ENCODE measurements around the gene MT1M. TPM values are rescaled to one million over a fixed set of nuclear protein-coding genes. Genes with fewer than 3 reads are reported as not detected.

The MT1M gene
- total and polyA plus RNA-seq, 2 of the 8 experiments (the other 6 are each of a cell fraction or from before 2014, with no cell fraction given), result 2.1 TPM; not detected in 1

DNA sequence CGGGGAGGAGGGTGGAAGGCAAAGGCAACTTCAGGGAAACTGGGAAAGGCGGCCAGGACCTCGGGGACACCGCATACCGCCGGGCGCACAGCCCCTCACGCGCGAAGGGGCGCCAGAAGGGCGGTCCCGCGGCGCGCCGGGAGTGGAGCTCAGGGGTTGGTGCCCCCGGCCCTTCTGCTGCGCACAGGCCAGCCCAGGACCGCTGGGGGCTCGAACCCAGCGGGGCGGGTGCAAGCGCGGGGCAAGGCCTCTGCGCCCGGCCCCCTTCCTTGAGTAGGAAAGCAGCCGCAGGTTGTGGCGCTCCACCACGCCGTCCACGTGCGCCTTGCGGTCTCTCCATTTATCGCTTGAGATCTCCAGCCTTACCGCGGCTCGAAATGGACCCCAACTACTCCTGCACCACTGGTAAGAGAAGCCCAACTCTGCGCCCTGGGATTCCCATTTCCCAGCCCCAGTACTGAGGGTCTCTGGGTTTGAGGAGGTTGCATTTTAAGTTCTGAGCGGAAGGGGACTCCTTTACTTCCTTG lies 3.0 kb downstream of the MT1M start:
- ChIA-PET POLR2A (ENCODE audit: partially characterized antibody) (interaction anchor here (0.8 to 4.8 kb wide), 6 partner anchors 9 to 35 kb away, joined by 3 to 32 read pairs (median 5); partner anchors contain the start of genes MT1E, MT1G and MT1H), CTCF (ENCODE audit: partially characterized antibody) (interaction anchor here (1.4 to 3.0 kb wide), 3 partner anchors 11 to 32 kb away, joined by 7 to 13 read pairs (median 8); no protein-coding TSS in a partner anchor)
- peaks cover 14 to 26% of the 10 kb centered on the region in 2 experiments for H4K20me1 ChIP-seq (replicated peaks in 1 of 2; ENCODE audit: control insufficient read depth in 1 of 2, insufficient read depth in 2 of 2, low read length in 2 of 2)
- WGBS, 2 experiments (ENCODE audit: extremely low coverage in 1 of 2, insufficient coverage in 1 of 2, insufficient read length in 1 of 2, insufficient replicate concordance in 2 of 2, low coverage in 1 of 2, low lambda C conversion rate in 2 of 2, missing lambda C conversion rate in 1 of 2), result 2% methylated on average over 34 of the region's 40 CpGs; no CpG with 5 or more reads in 1 of the 2 experiments
- no peak overlapping the region for H2BK15ac ChIP-seq (ENCODE audit: low read length)
- H2BK12ac ChIP-seq (ENCODE audit: low read depth, low read length), result 0 out of 2 replicates have a peak overlapping the region, but pooled peaks have one; percentile 17
- no peak overlapping the region for H3K4ac ChIP-seq (replicated peaks; ENCODE audit: insufficient read length, low read depth, low read length)
- H3K9ac ChIP-seq (replicated peaks in 1 of 4; ENCODE audit: extremely low read depth in 1 of 4, low read depth in 3 of 4, low read length in 3 of 4), result no peak overlapping the region
- no peak overlapping the region for H4K5ac ChIP-seq (ENCODE audit: insufficient read length, low read depth, low read length)
- H3K56ac ChIP-seq (replicated peaks; ENCODE audit: insufficient read length, low read depth, low read length), result no peak overlapping the region
- FAIRE-seq (no peak), DNase-seq (ENCODE audit: low read depth in 1 of 2, low spot score in 2 of 2) (peak in 1 of 2 experiments; percentile 66)
- peak overlapping the region in 2 of 4 experiments; percentile 6 to 46; a peak in 2 of 8 replicates for H3K4me3 ChIP-seq (ENCODE audit: extremely low read depth in 1 of 4, insufficient read depth in 2 of 4, low read depth in 3 of 4, low read length in 4 of 4)
- no peak overlapping the region for H3K27ac ChIP-seq (ENCODE audit: low read depth, low read length)
- no peak overlapping the region for H3K14ac ChIP-seq (ENCODE audit: insufficient read length)
- no peak overlapping the region for H2AFZ ChIP-seq (ENCODE audit: low read length)
- H3K79me2 ChIP-seq (ENCODE audit: control insufficient read depth in 1 of 2, insufficient read depth in 2 of 2, low read length in 2 of 2), result no peaks in the 10 kb centered on the region
- peak overlapping the region; percentile 13; the same call in 1 of the 2 replicates for H3K18ac ChIP-seq (ENCODE audit: extremely low read depth, low read length)
- no peak overlapping the region for H2BK120ac ChIP-seq (replicated peaks; ENCODE audit: low read depth, low read length)
- H3K27me3 ChIP-seq (replicated peaks in 1 of 4; ENCODE audit: control insufficient read depth in 3 of 4, extremely low read depth in 1 of 4, insufficient read depth in 3 of 4, low read length in 3 of 4), result peaks cover 96 to 100% (median 100%) of the 10 kb centered on the region in 4 experiments
- H3K23me2 ChIP-seq (ENCODE audit: low read depth, low read length), result peaks cover 9% of the 10 kb centered on the region
- H2AK5ac ChIP-seq (ENCODE audit: low read depth, low read length), result no peak overlapping the region
- peak overlapping the region; percentile 42 to 63 for H3K4me2 ChIP-seq (ENCODE audit: insufficient read depth in 1 of 2, low read depth in 2 of 2, low read length in 2 of 2)
- no peaks in the 10 kb centered on the region; a peak in 1 of 8 replicates for H3K36me3 ChIP-seq (ENCODE audit: control insufficient read depth in 2 of 4, insufficient read depth in 4 of 4, low read length in 3 of 4)
- H4K8ac ChIP-seq (ENCODE audit: extremely low read depth, insufficient read depth, low read length), result no peak overlapping the region
- H4K91ac ChIP-seq (replicated peaks; ENCODE audit: insufficient read length, low read length), result no peak overlapping the region
- H2BK20ac ChIP-seq (ENCODE audit: low read length), result no peak overlapping the region
- no peak overlapping the region for H2BK5ac ChIP-seq (ENCODE audit: low read depth, low read length)
- H3K79me1 ChIP-seq (ENCODE audit: low read depth, low read length), result no peaks in the 10 kb centered on the region
- H3K4me1 ChIP-seq (replicated peaks in 1 of 4; ENCODE audit: control insufficient read depth in 3 of 4, insufficient read depth in 4 of 4, low read length in 3 of 4), result peaks cover 3 to 18% (median 7%) of the 10 kb centered on the region in 4 experiments
- H3K23ac ChIP-seq (ENCODE audit: insufficient read length), result no peak overlapping the region
- no peaks in the 10 kb centered on the region for H3K9me3 ChIP-seq (ENCODE audit: insufficient read depth in 2 of 2, low read depth in 1 of 2, low read length in 1 of 2)
- TF ChIP-seq, protein P1, sequence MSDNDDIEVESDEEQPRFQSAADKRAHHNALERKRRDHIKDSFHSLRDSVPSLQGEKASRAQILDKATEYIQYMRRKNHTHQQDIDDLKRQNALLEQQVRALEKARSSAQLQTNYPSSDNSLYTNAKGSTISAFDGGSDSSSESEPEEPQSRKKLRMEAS (IDR thresholded peaks at IDR 0.05), result peak; percentile 35; the same call in 1 of the 2 replicates
- TF ChIP-seq GABPA (IDR thresholded peaks at IDR 0.05; ENCODE audit: borderline replicate concordance, insufficient read depth, low read length) (no peak), SUZ12 (IDR thresholded peaks at IDR 0.05; ENCODE audit: low read length) (peak; percentile 95), SP2 (IDR thresholded peaks at IDR 0.05; ENCODE audit: low read length) (no peak), ZNF274 (IDR thresholded peaks at IDR 0.05; ENCODE audit: borderline replicate concordance, extremely low read depth, low read length) (no peak), EZH2 (IDR thresholded peaks at IDR 0.05; ENCODE audit: low read depth, low read length, severe bottlenecking) (peak; percentile 98), MAFK (IDR thresholded peaks at IDR 0.05; ENCODE audit: low read depth, low read length) (no peak), RFX5 (IDR thresholded peaks at IDR 0.05; ENCODE audit: borderline replicate concordance, low read depth, low read length) (no peak), RNF2 (IDR thresholded peaks at IDR 0.05; ENCODE audit: borderline replicate concordance, low read depth, low read length, missing control alignments, poor library complexity, severe bottlenecking) (peak; percentile 10), POU5F1 (IDR thresholded peaks at IDR 0.05; ENCODE audit: low read depth, low read length) (no peak)
- TF ChIP-seq, protein P2, sequence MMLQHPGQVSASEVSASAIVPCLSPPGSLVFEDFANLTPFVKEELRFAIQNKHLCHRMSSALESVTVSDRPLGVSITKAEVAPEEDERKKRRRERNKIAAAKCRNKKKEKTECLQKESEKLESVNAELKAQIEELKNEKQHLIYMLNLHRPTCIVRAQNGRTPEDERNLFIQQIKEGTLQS (IDR thresholded peaks at IDR 0.05; ENCODE audit: insufficient read depth, low read depth, low read length), result no peak

Data from H1 (cell line).